ENCODE results near the gene B4GALNT3.
A peak's percentile ranks its signal among the peaks of the same experiment; 100 is the strongest.
"Not testable (repeated sequence)": the region's sequence is repeated elsewhere in the genome, so short reads cannot be mapped to it uniquely, and the experiment has no call there.

Gene B4GALNT3

DNA sequence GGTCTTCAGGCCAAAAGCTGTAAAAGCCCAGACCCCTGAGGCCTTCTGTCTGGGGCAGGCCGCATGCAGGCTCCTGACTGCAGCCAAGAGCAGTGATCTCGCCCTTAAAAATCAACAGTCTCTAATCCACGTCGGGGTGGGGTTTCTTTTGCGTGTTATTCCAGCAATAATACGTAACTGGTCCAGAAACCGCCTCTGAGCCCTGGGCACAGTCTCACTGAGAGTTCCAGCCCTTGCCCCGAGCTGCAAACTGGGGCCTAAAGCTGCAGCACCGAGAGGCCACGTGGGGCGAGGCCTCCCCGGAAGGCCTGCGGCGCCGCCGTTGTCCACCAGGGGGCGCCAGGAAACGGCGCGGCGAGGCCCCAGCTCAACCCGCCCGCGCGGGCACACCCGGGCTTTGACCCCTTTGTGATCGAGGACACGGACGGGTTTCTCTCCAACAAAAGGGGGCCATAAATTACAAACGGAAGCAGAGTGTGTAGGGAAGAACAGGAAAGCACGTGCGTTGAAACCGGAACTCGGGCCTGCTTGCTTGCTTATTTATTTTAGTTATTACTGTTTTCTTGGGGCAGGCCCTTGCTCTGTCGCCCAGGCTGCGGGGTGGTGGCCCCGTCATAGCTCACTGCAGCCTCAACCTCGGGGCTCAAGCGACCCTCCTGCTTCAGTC is 116.3 kb downstream of the B4GALNT3 start:
- peak; percentile 89 for DNase-seq (ENCODE audit: low spot score)

DNA sequence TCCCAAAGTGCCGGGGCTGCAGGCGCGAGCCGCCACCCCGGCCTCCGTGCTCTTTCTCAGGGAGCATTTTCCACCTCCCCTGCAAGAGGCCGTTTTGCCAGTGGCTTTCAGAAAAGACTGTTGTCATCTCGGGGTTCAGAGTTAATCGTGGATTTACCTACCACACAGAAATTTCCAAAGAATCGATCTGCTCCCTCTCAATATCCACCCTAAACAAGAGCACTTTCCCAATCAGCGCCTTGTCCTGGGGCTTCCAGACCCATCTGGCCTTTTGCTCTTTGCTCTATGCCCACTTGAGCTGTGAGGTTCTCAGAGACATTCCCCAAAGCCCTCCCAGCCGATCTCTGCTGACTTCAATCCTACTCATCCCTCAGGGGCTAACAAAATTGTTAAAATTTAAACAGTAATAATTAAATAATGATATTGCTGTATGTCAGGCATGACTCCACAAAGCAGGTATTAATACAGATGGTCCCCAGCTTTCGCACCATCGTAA is 116.9 kb downstream of the B4GALNT3 start:
- DNase-seq (ENCODE audit: low spot score): no peak

DNA sequence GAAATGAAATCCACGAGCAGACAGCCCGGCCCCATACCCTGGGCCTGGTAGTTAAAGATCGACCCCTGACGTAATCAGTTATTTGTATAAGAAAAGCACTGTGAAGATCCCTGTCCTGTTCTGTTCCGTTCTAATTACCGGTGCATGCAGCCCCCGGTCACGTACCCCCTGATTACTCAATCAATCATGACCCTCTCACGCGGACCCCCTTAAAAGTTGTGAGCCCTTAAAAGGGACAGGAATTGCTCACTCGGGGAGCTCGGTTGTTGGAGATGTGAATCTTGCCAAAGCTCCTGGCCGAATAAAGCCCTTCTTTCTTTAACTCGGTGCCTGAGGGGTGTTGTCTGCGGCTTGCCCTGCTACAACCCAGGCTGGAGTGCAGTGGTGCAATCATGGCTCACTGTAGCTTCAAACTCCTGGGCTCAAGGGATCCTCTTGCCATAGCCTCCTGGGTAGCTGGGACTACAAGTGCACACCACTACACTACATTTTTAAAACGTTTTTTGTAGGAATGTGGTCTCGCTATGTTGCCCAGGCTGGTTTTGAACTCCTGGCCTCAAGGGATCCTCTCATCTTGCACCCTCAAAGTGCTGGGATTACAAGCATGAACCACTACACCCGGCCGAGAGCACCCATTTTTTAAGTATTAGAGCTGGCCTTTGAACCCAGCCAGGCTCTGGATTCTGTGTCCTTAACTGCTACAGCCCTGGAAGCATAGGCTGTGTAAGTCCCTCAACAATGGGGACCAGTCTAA is 118.4 kb downstream of the B4GALNT3 start:
- DNase-seq (ENCODE audit: low spot score): not testable (repeated sequence)

DNA sequence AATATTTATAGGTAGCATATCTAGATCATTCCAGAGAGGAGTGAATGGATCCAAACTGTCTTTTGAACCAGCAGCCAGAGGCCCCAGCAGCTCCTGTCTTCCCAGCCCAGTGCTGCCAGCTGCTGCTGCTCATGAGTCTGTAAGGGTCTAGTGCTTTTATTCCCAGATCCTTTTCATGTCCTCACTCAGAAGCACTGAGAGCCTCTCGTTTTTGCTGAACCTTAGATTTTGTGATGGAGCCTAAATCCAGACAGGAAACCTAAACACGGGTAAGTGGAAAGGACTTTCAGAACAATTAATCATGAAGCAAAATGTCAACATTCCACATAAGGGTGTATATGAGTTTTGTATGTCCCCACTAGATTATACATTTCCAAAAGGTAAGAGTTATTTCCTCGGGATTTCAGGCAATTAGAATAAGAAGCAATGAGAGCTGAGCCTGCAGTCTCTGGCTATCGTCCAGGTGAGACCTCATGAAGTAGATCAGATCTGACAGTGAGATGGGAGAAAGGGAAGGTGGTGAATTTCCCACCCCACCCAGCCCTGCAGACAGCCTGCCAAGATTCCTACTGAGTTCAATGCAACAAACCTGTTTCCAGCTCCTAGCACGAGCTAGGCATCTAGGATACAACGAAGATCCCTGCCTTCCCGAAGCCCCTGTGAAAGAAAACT is 119.1 kb downstream of the B4GALNT3 start:
- no peak for DNase-seq (ENCODE audit: low spot score)

DNA sequence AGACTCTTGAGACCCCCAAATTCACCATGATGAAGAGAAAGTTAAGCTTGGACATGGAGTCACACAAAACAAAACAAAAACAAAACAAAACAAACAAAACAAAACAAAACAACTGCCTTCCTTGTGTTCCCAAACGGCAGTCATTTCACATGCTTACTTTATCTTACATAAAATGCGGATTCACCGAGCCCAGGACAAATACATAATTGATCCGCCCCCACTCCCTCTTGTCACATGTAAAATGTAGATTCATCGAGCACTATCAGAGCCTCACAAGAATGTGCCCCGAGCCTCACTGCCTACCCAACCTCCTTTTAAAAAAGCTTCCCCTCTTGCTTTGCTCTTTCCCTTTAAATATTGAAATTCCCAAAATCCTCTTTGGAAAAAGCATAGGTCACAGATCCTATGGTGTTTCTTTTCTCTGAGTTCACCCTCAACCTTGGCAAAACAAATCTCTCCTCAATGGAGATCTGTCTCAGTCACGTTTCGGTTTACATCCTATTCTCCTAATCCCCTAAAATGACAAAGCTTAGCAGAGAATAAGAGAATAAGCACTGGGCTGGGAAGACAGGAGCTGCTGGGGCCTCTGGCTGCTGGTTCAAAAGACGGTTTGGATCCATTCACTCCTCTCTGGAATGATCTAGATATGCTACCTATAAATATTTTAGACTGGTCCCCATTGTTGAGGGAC is 119.8 kb downstream of the B4GALNT3 start:
- DNase-seq (ENCODE audit: low spot score): no peak

DNA sequence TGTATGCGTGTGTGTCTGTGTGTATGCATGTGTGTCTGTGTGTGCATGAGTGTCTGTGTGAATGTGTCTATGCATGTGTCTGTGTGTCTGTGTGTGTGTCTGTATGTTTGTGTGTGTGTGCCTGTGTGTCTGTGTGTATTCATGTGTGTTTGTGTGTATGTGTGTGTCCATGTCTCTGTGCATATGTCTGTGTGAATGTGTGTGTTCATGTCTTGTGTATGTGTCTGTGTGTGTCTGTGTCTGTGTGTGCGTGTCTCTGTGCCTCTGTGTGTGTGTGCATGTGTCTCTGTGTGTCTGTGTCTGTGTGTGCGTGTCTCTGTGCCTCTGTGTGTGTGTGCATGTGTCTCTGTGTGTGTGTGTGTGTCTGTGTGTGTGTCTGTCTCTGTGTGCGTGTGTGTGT is 121.1 kb downstream of the B4GALNT3 start:
- DNase-seq (ENCODE audit: low spot score): no peak

DNA sequence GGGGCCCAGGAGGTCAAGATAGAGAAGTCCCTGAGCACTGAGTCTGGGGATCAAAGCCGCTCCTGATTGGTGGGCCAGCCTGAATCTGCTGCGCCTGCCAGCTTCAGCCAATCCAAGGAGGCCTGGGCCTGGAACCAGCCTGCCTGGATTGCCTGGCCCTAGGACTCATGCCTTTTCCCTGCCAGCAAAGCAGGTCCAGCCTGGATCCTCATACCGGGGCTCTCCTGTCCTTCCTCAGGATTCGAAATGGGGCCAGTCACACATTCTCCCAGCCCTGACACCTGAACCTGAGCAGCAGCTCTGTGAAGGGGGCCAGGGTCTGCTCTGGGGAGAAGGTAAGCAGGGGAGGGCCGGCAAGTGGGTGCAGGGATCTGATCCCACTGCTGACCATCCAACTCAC is 121.6 kb downstream of the B4GALNT3 start:
- no peak for DNase-seq (ENCODE audit: low spot score)

DNA sequence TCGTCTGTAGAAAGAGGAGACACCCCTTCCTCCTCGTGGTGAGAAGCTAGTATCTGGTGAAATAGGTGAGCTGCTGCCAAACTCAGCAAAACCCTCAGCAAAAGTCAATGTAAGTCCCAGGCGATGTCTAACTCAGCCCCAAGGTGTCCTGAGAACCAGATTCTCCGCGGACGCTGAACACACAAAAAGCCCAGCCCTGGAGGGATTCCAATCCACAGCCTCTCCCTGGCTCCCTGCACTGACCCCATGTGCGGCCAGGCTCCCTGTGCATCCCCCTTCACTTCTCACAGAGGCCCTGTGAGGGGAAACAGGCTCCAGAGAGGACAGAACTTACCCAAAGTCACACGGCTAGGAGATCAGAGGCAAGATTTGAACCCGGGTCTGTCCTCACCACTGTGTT is 122.0 kb downstream of the B4GALNT3 start:
- DNase-seq (ENCODE audit: low spot score): no peak

DNA sequence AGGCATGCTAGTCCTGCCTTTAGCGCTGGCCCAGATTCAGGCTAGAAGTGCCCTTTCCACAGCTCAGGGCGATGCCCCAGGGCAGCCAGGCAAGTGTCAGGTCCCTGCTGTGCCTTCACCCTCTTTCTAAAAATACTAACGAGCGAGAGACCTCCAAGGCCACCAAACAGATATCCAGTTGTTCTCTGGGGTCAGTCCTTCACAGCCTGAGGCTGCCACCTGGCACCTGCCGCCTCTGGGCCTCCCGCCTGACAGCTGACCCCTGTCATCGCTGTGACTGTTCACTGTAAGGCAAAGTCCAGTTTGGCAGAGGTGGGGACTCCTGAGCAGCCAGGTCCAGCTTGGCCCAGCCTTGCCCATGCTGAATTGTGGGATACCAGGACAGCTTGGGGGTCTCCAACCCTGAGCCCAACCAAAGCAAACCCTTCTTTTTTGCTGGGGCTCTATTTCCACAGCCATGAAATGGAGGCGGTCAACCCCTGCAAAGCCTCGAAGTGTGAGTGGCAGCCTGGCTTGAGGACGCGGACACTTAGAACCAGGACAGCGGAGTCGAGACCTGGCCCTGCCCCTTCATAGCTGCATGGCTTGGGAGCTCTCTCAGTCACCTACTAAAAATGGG is 123.6 kb downstream of the B4GALNT3 start:
- no peak for DNase-seq (ENCODE audit: low spot score)

DNA sequence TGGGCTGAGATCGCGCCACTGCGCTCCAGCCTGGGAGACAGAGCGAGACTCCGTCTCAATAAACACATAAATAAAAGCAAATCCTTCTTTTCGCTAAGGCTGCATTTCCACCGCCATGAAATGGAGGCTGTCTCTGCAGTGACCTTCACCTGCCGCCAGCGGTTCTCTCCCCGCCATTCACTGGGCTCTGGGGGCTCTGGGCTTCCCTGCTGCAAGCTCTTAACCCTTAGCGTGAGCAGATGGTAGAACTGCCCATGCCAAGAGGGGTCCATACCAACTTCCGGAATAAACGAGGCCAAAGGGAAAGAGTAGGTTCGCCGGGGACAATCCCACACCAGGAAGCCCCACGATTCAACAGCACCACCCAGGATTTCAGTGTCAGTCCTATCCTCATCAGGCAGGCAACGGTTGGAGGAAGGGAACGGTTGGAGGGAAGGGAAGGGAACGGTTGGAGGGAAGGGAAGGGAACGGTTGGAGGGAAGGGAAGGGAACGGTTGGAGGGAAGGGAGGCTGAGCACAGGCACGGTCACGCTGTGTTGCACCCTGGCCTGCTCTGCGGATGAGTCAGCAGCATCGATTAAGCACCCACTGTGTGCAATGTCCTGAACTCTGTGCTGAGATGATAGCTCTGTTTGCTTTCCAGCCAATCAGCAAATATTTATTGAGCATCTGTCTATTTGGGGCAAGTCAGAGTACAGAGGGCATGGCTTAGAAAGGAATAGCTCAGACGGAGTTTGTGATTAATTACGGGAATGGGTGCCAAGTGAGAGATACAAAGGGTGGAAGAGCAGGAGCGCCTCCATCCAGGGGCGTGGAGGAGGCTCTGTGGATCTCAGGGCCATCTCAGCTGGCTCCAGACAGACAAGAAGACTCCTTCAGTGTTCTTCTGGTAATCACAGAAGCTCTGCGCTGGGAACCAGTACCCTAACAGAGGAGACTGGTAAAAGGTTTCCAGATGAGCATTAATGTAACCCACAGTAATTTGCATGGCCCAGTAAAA is 125.6 kb downstream of the B4GALNT3 start:
- no peak for DNase-seq (ENCODE audit: low spot score)

DNA sequence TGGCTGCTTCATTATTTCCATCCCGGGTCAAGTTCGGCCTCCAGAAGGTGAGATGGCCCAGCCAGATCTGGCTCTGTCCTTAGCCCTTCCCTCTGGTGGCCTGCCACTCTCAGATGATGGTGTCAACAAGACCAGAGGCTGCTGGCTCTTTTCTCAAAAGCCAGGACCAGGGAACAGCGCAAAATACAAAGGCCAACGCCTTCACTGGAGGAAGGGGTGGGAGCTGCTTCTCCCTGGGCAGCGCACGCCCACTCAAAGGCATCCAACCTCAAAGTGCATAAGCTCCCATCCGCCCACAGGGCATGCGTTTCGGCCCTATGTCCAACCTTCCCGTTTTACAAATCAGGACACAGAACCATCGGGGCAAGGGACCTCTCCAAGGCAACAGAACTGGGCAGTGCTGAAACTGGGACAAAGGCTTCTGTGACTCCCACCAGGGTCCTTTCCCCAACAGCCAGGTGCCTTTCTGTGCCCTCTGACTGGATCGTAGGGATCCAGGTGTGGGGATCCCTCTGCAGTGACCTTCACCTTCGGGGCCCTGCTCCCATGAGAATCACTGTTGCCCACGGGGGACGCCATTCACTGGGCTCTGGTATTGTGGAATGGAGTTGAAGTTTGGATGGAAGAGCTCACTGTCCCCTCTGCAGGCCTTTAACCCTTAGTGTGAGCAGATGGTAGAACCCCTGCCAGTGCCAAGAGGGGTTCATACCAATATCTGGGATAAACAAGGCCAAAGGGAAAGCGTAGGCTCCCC is 126.8 kb downstream of the B4GALNT3 start:
- no peak for DNase-seq (ENCODE audit: low spot score)

DNA sequence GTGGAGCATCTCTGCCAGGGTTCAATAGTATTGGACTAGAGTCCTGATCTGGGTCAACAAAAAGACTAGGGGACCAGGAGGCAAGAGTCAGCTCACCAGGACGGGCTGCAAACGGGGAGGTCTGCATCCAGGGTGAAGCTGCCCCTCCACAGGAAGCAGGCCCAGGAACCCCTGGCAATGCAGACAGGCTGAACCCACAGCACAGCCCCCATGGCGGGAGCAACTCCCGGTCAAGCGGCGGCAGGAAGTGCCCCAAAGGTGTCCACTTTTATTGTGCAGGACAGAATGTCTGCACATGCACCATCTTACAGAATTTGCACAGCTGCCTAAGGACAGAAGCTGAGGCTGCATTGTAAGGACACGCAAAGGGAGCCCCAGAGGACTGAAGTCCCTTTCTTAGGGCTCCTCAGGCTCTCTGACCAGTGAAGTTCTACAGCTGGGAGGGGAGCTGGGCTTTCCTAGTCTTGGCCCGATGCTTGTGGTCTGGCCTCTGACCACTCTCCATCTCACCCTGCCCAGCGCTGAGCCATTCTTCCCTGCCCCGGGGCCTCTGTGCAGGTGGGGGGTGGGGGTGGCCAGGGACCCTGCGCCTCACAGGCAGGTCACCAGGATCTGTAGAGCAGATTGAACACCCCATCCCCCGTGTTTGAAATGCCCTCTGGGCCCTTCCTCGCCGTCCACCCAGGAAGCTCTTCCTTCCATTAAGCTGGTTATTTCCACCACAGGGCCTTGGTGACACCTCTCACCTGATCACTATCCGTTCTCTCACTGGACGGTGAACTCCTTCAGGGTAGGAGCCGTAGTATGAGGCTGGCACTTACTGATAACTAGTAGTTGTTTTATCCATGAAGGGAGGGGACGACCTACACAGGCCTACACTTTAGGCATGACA is 127.6 kb downstream of the B4GALNT3 start:
- DNase-seq (ENCODE audit: low spot score): no peak

DNA sequence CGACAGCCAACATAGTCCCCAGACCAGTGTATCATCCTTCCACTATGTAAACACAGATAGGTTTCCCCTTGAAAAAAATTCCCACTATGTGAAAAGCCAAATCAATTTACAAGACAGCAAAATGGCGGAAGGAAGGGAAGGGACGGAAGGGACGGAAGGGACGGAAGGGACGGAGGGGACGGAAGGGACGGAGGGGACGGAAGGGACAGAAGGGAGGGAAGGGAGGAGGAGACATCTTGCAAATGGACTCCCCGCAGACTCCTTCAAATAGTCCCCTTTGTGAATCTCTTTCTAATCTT is 128.2 kb downstream of the B4GALNT3 start:
- DNase-seq (ENCODE audit: low spot score): no peak

DNA sequence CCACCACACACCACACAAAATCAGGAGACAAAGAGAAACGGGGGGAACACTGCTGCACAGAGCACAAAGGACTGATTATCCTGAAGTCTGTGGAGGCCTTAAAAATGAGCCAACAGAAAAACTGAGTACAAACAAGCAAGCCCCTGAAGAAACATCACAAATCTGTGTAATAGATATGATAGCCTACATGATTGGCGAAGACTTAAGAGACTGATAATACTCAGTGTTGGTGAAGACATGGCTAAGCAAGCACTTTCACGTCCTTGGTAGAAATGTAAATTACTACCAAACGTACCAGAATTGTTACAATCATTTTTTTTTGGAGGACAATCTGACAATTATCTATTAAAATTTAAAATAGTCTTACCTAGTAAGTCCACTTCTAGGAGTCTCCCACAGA is 128.9 kb downstream of the B4GALNT3 start:
- no peak for DNase-seq (ENCODE audit: low spot score)

DNA sequence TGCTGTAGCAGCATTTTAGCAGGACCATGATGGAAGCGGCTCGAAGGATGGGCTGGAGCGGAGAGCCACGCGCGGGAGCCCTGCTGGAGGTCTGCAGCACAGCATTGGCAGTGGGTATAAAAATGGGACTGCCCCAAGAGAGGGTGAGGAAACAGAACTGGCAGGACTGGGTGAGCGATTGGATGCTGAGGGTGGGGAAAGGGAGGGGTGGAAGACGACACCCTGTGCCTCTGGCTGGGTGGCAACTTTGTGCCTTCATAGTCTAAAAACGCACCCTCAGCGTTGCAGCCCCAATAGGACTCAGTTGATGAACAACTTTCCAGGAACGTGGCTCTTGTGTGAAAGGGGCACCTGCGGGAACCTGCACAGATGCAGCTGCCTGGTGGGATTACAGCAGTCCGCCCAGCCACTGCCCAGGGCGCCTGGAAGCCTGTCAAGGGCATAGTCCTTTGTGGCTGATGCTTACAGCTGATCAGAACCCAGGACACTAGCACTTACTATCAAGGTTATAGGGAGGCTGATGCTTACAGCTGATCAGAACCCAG is 130.5 kb downstream of the B4GALNT3 start:
- DNase-seq (ENCODE audit: low spot score): no peak

DNA sequence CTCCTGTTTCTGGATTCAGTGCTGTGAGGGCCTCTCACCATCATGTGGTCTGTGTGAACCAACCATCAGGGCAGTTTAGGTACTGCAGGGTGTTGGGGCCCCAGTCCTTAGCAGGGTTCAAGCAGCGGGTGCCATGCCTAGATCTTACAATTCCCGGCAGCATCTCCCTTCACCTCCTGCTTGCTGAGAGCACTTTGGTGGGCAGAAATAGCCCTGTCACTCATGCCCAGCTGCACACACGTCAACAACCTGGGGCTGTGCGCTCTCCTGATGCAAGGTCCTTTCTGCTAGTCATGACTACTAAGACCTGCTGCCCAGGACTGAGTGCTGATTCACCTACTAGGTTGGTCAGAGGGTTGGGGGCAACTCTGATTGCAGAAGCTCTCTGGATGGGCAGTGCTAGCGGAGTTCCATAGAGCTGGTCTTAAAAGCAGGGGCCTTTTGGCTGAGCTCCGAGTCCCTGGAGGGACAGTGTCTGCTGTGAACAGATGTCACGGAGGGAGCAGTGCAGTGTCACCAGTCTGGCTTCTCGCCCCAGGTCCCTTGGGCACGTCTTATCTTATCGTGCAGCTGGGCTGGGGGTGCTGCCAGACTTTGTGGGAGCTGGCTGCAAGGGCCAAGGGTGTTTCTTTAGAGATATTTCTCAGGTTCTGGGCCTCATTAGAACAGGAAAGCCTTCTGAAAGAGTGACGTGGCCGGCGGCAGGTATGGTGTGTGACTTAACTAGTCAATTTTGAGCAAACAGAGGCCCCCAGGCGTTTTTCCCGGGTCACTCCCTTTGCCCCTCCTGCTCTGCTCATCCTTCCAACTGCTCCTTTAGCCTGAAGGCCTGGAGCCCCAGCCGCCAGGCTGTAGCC is 131.7 kb downstream of the B4GALNT3 start:
- DNase-seq (ENCODE audit: low spot score): no peak

DNA sequence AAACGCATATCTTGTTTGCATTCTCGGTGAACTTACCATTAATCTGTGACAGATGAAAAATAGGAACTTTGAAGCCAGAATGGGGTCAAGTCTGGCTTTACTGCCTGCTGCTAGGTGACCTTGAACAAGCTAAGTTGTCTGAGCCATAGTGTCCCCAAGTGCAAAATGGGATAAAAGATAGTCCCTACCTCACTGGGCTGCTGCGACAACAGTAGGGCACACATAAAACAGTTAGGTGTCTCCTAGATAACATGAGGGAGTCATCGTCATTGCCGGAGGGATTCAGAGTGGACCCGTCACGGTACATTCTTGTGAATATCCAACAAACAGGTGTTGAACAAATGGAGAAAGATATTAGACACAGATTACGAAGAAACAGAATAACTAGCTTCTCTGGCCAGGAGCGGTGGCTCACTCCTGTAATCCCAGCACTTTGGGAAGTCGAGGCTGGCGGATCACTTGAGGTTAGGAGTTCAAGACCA is 132.3 kb downstream of the B4GALNT3 start:
- no peak for DNase-seq (ENCODE audit: low spot score)

Data from activated CD4-positive, alpha-beta T cell treated with anti-CD3 and anti-CD28 coated beads, Interleukin-2, Interleukin-4, amounts not matched to agents 100 ng/mL and 50 ng/mL, durations not matched to agents 16 hours and 8 hours (primary cell).